Measurements from ENCODE around the gene HOXB2. TPM values are rescaled to one million over a fixed set of nuclear protein-coding genes. Genes with fewer than 3 reads are reported as not detected.

The HOXB2 gene
- total and polyA plus RNA-seq, 9 of the 15 experiments (the other 6 are each of a cell fraction or from before 2014, with no cell fraction given): 2.1 to 97.7 (median 21.2) TPM

DNA sequence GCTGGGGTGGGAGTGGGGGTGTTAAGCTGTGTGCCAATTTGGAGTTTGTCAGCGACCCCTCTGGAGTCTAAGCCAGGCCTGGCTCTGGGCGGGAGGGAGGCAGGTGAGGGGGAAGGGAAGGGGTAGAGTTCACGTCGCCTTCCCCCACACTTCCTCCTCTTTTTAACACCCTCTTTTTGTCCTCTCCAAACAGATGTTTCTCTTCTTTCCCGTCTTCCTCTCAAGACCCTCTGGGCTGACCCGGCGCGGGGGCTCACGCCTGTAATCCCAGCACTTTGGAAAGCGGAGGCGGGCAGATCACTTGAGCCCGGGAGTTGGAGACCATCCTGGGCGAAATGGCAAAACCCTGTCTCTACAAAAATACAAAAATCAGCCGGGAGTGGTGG, 17.4 kb downstream of the HOXB2 start:
- H3K27me3 ChIP-seq (ENCODE audit: control insufficient read depth in 2 of 2, insufficient read depth in 2 of 2, low read length in 2 of 2): no peaks in the 10 kb centered on the region
- H4K20me1 ChIP-seq (replicated peaks; ENCODE audit: control insufficient read depth, insufficient read depth, low read length): no peaks in the 10 kb centered on the region
- intact Hi-C loops (cut with micrococcal nuclease) (no loop called here), in situ Hi-C loops (cut with MboI) (no loop called here)
- H3K79me2 ChIP-seq (ENCODE audit: control insufficient read depth, insufficient read depth, low read length): no peaks in the 10 kb centered on the region
- no peak overlapping the region for H3K4me3 ChIP-seq
- peaks cover 28 to 37% of the 10 kb centered on the region in 2 experiments for H3K4me1 ChIP-seq (replicated peaks in 1 of 2; ENCODE audit: control insufficient read depth in 2 of 2, insufficient read depth in 2 of 2, low read length in 2 of 2)
- ChIA-PET POLR2A (interaction anchor here (1.7 kb wide), 1 partner anchor 19 kb away, joined by 6 read pairs; no protein-coding TSS in a partner anchor), CTCF (ENCODE audit: low intra/inter-chr PET ratio) (no interaction called here)
- 75% methylated on average over 10 of the region's 14 CpGs for WGBS (ENCODE audit: insufficient coverage, low coverage, missing lambda C conversion rate)
- ATAC-seq (no peak), FAIRE-seq (no peak), DNase-seq (ENCODE audit: extremely low read depth in 1 of 4, low spot score in 3 of 4) (no peak)
- H3K9me1 ChIP-seq (ENCODE audit: control insufficient read depth, insufficient read depth, low read length): no peaks in the 10 kb centered on the region
- H2AFZ ChIP-seq (ENCODE audit: low read depth, low read length): 0 out of 2 replicates have a peak overlapping the region, but pooled peaks have one; percentile 10
- peak overlapping the region in 1 of 2 experiments; percentile 38; a peak in 2 of 4 replicates for H3K9ac ChIP-seq (ENCODE audit: insufficient read depth in 1 of 2, low read depth in 2 of 2, low read length in 2 of 2)
- H3K4me2 ChIP-seq (ENCODE audit: insufficient read depth, low read length): no peak overlapping the region
- H3K9me3 ChIP-seq (replicated peaks; ENCODE audit: control insufficient read depth, insufficient read depth, low read depth, low read length): no peaks in the 10 kb centered on the region
- no TSS peak for BruUV-seq (replicated peaks)
- no peak overlapping the region for H3K27ac ChIP-seq (ENCODE audit: extremely low read depth, low read depth, low read length)
- TF ChIP-seq HMGN3 (IDR thresholded peaks at IDR 0.05; ENCODE audit: borderline replicate concordance, extremely low read depth, insufficient read length, low read depth, low read length) (no peak), POLR2H (tag; IDR thresholded peaks at IDR 0.05; ENCODE audit: low read depth) (no peak), LCOR (CRISPR knock-in tag; IDR thresholded peaks at IDR 0.05) (no peak), HLTF (IDR thresholded peaks at IDR 0.05) (no peak), ZNF184 (CRISPR knock-in tag; IDR thresholded peaks at IDR 0.05) (no peak), ARID1B (IDR thresholded peaks at IDR 0.05) (no peak), ZNF174 (CRISPR knock-in tag; IDR thresholded peaks at IDR 0.05) (no peak), CHCHD3 (CRISPR knock-in tag; IDR thresholded peaks at IDR 0.05) (no peak), PYGO2 (tag; IDR thresholded peaks at IDR 0.05) (no peak)
- TF ChIP-seq, protein P1, sequence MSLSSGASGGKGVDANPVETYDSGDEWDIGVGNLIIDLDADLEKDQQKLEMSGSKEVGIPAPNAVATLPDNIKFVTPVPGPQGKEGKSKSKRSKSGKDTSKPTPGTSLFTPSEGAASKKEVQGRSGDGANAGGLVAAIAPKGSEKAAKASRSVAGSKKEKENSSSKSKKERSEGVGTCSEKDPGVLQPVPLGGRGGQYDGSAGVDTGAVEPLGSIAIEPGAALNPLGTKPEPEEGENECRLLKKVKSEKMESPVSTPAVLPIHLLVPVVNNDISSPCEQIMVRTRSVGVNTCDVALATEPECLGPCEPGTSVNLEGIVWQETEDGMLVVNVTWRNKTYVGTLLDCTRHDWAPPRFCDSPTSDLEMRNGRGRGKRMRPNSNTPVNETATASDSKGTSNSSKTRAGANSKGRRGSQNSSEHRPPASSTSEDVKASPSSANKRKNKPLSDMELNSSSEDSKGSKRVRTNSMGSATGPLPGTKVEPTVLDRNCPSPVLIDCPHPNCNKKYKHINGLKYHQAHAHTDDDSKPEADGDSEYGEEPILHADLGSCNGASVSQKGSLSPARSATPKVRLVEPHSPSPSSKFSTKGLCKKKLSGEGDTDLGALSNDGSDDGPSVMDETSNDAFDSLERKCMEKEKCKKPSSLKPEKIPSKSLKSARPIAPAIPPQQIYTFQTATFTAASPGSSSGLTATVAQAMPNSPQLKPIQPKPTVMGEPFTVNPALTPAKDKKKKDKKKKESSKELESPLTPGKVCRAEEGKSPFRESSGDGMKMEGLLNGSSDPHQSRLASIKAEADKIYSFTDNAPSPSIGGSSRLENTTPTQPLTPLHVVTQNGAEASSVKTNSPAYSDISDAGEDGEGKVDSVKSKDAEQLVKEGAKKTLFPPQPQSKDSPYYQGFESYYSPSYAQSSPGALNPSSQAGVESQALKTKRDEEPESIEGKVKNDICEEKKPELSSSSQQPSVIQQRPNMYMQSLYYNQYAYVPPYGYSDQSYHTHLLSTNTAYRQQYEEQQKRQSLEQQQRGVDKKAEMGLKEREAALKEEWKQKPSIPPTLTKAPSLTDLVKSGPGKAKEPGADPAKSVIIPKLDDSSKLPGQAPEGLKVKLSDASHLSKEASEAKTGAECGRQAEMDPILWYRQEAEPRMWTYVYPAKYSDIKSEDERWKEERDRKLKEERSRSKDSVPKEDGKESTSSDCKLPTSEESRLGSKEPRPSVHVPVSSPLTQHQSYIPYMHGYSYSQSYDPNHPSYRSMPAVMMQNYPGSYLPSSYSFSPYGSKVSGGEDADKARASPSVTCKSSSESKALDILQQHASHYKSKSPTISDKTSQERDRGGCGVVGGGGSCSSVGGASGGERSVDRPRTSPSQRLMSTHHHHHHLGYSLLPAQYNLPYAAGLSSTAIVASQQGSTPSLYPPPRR (CRISPR knock-in tag; IDR thresholded peaks at IDR 0.05; ENCODE audit: borderline replicate concordance): no peak
- TF ChIP-seq, protein P2, sequence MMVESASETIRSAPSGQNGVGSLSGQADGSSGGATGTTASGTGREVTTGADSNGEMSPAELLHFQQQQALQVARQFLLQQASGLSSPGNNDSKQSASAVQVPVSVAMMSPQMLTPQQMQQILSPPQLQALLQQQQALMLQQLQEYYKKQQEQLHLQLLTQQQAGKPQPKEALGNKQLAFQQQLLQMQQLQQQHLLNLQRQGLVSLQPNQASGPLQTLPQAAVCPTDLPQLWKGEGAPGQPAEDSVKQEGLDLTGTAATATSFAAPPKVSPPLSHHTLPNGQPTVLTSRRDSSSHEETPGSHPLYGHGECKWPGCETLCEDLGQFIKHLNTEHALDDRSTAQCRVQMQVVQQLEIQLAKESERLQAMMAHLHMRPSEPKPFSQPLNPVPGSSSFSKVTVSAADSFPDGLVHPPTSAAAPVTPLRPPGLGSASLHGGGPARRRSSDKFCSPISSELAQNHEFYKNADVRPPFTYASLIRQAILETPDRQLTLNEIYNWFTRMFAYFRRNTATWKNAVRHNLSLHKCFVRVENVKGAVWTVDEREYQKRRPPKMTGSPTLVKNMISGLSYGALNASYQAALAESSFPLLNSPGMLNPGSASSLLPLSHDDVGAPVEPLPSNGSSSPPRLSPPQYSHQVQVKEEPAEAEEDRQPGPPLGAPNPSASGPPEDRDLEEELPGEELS (CRISPR knock-in tag; IDR thresholded peaks at IDR 0.05; ENCODE audit: borderline replicate concordance): no peak
- H3K36me3 ChIP-seq (ENCODE audit: control insufficient read depth, insufficient read depth, low read length): no peaks in the 10 kb centered on the region
